GM18909 (cell line): ENCODE data around the gene PPP1R13B.
"Not testable (repeated sequence)": the region's sequence is repeated elsewhere in the genome, so short reads cannot be mapped to it uniquely, and the experiment has no call there.

ENCODE experiments used
- ATAC-seq: cut with Tn5 transposase; IDR thresholded peaks from one replicate; pipeline ENCODE4 v1.9.1; 2021; ENCODE audit warnings: mild to moderate bottlenecking; ENCODE audit not compliant: unreplicated experiment, poor library complexity

The PPP1R13B gene

GRCh38 chr14:103861413-103862392 is 14.3 kb upstream of the PPP1R13B start:
- ATAC-seq = no peak

- ATAC-seq = no peak
Observed at GRCh38 chr14:103859416-103860202, 12.2 kb upstream of the PPP1R13B start.

DNA sequence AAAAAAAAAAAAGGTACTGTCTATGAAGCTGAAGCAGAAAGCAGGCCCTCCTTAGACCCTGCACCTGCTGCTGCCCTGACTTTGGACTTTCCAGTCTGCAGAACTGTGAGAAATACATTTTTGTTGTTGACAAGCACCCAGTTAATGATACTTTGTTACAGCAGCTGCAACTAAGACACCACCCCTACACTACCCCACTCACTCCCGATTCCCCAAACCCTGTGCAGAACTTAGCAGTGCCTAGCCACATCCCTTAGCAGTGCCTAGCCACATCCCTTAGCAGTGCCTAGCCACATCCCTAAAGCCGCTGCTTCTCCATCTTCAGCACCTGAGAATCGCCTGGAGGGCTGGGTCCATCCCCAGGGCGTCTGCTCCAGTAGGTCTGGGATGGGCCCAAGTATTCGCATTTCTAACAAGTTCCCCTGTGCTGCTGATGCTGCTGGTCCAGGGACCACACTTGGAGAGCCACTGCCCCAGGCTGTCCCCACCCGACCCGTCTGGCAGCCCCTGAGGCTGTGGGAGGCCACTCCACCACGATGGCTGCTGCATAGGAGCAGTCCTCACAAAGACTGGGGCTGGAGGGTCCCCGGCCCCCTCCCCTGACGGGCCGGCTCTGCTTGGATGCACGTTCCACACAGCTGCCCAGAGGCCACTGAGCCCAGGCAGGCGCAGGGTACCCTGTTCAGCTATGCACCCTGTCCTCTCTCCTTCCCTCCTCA is 10.8 kb upstream of the PPP1R13B start:
- no peak for ATAC-seq

- ATAC-seq = no peak
Observed at GRCh38 chr14:103857256-103857655, 9.9 kb upstream of the PPP1R13B start.

- ATAC-seq = no peak
Observed at GRCh38 chr14:103856607-103857006, 9.2 kb upstream of the PPP1R13B start.

DNA sequence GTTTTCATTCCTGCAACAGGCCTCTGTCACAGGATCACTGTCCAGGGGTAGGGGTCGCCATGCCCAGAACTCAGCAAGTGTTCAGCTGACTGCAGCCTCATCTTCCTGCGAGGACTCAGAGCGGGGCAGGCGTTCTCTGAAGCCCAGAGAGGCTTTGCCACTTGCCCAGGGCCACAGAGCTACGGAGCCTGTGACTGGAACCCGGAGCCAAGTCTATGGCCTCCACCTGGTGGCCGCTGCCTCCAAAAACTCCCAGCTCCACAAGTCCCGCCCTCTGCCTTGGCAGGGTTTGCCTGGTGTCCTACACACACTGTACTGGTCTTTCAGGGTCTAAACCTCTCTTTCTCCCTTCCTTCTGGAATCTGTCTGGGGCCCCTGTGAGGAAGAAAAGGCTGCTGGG is 8.7 kb upstream of the PPP1R13B start:
- no peak for ATAC-seq

GRCh38 chr14:103855734-103856095 is 8.3 kb upstream of the PPP1R13B start:
- no peak for ATAC-seq

- no peak for ATAC-seq
Observed at GRCh38 chr14:103854822-103855733, 7.7 kb upstream of the PPP1R13B start.

GRCh38 chr14:103854017-103854808 is 6.8 kb upstream of the PPP1R13B start:
- ATAC-seq = no peak

DNA sequence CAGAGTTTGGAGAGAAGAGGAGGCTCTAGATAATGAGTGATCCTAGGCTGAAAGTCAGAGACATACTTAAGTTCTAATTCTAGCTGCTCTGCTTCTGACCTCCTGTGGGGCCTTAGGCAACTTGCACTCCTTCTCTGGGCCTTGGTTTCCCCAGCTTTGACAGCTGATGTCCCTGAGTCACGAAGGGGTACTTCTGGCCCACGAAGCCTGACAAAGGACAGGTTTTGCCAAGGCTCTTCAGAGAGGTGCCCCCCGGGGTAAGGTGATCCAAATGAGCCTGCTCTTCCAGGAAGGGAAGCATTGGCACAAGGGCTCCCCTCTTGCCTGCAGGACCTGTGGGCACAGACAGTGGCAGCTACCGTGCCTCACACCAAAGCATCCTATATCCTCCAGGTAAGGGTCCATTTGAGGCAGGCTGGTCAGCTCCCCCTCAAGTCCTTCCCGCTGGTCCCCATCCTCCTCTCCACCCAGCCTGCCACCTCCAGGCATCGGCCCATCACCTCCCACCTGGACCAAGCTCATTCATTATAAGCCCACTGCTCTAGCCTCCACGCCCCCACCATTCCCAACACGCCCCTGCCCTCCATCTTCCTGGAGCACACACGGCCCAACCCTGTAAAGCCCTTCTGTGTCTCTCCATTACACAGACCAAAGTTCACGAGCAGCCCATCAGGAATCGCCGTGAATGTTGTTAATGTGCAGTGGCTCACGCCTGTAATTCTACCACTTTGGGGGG is 1.9 kb upstream of the PPP1R13B start:
- no peak for ATAC-seq

DNA sequence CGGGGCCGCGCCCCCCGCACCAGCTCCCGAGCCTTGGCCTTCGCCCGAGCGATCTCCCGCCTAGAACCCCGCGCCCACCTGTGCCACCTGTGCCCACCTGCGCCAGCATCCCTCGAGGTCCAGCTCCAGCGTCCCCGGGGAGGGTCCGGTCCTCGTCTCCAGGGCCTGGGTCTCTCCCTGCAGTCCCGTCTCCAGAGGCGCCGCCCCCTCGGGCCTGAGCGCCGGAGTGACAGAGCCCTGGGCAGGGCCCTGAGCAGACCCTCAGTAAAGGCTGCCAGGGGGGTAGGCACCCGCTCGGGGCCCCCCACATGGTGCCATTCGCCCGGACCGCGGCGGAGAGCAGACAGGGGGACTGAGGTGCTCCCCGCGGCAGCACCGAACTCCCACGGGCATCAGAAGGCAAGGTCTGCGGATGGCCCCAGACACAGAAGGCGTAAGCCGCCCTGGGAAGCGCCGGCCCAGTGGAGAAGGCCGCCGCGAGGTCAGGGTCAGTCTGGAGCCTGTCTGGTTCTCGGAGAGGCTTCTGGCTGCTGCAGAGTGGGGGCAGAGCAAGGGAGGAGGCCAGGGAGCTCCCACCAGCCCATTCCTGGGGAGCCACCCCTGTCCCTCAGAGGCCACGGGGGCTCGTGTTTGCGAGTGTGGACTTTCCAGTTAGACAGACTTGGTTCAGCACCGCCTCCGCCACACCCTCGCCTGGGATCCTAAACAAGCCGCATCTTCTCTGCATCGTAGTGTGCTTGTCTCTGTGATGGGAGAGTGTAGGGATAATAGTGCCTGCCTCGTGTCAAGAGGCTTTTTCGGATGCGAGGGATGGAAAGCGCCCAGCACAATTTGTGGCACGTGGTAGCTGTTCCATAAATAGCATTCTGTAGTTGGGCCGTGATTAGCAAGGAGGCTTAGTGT is 1.1 kb upstream of the PPP1R13B start:
- ATAC-seq = no peak

DNA sequence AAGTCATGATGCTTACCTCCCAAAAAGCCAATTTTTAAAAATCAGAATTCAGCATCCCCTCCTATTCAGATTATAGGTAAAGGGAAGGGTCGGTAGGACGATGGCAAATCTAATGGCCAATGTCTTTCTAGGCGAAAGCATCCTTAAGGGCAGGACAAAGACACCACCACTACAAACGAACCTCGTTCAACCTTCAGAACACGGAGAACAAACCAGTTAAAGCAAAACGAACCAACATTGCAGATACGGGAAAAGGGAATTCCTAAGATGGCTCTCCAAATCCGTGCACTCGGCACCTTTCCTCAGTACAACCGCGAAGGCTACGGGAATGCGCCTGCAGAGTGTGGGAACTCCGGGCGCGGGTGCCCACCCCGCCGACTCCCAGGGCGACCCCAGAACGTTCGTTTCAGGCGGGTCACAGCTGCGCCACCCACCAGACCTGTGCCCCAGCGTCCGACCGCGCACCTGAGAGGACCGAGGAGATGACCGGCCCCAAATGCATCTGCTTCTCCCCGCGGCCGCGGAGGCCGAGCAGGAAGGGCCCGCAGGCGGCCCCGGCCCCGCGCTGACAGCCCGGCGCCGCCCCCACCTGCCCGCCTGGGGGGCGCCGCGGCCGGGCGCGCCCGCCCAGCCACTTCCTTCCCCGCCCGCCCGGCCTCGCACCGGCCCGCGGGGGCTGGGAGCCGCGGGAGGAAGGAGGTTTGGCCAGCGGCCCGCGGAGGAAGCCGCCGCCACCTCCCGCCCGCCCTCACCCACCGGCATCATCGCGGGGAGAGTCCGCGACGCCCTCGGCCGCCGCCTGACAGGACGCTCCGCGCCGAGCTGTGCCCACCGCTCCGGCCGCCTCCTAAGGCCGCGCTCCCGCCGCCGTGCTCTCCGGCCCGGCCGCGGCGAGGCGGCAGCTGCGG is 578 bp downstream of the PPP1R13B start:
- peak; percentile 44 for ATAC-seq

DNA sequence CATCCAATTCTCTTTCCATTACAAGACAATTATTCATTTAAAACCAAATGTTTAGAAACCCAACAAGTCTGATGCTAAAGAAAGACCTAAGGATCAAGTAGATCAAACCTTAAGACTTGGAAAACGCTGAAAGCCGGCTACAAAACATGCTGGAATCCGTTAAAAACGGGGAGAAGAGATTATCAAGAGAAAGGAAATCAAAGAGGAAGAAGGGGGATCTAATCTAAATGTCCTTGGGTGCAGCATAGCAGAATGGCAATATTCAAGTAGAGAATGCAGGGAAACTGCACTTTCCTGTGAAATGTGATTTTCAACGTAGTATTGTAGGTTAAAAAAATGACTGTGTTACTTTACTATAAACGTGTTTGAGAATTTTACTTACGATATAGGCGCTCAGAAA is 1.3 kb downstream of the PPP1R13B start:
- ATAC-seq = no peak

- no peak for ATAC-seq
Observed at GRCh38 chr14:103845327-103845726, 2.0 kb downstream of the PPP1R13B start.

- ATAC-seq = not testable (repeated sequence)
Observed at GRCh38 chr14:103841265-103841664, 6.1 kb downstream of the PPP1R13B start.

GRCh38 chr14:103840014-103840413 is 7.4 kb downstream of the PPP1R13B start:
- no peak for ATAC-seq
